RWPE2 (cell line): ENCODE results near the gene ADAM10.

Experiments used
- ATAC-seq: fragments of 200-7000 bp; cut with Tn5 transposase; 3 replicates; pipeline ENCODE4 v1.9.1; 2021; ENCODE audit warnings: low read depth
- DNase-seq: peaks from one replicate; pipeline ENCODE4 v3.0.0-alpha.2; 2020; ENCODE audit warnings: low spot score
- H3K27ac ChIP-seq: fragments of 450-650 bp; 2 replicates; pipeline ENCODE4 v1.5.1; 2017; ENCODE audit warnings: mild to moderate bottlenecking; ENCODE audit not compliant: poor library complexity, severe bottlenecking
- H3K27me3 ChIP-seq: fragments of 250-450 bp; sonication (Bioruptor Pico); 2 replicates; pipeline ENCODE4 v1.5.1; 2021; ENCODE audit warnings: mild to moderate bottlenecking, moderate library complexity; ENCODE audit not compliant: insufficient read depth, poor library complexity, severe bottlenecking
- H3K36me3 ChIP-seq: fragments of 250-450 bp; sonication (Bioruptor Pico); 2 replicates; pipeline ENCODE4 v1.5.1; 2020; ENCODE audit warnings: low read depth, mild to moderate bottlenecking, moderate library complexity
- H3K4me1 ChIP-seq: fragments of 250-450 bp; sonication (Bioruptor Pico); 2 replicates; pipeline ENCODE4 v1.5.1; 2021; ENCODE audit warnings: mild to moderate bottlenecking, moderate library complexity; ENCODE audit not compliant: insufficient read depth, poor library complexity, severe bottlenecking
- H3K4me3 ChIP-seq: fragments of 250-450 bp; sonication (Bioruptor Pico); 2 replicates; pipeline ENCODE4 v1.5.1; 2021; ENCODE audit warnings: mild to moderate bottlenecking, moderate library complexity; ENCODE audit not compliant: severe bottlenecking
- H3K9me3 ChIP-seq: fragments of 250-450 bp; sonication (Bioruptor Pico); 2 replicates; pipeline ENCODE4 v1.5.1; 2021; ENCODE audit warnings: mild to moderate bottlenecking, moderate library complexity; ENCODE audit not compliant: severe bottlenecking
- TF ChIP-seq, protein P1 (sequence below): fragments of 450-650 bp; IDR thresholded peaks from one replicate; pipeline ENCODE4 v1.5.1; 2017; ENCODE audit warnings: mild to moderate bottlenecking, moderate library complexity; ENCODE audit not compliant: poor library complexity, severe bottlenecking

ADAM10 gene

DNA sequence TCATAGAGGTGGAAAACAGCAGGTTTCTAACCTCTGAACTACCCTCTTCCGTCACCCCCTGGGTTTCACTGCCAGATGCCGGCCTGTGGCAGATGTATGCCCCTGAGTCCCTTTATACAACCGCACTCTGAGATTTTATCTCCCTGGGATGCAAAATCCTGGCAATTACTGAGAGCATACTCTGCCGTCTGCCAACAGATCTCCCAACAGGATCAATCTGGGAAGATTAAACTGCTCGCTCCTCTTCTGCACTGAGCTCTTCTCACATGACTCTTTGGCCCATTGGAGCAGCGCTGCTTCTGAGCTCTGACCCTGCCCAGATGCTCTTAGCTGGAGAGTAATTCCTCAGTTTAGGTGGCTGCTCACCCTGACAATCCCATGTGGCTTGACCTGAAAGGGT, 184.5 kb downstream of the ADAM10 start:
- Histone ChIP-seq H3K27ac (no peak overlapping the region), H3K4me1 (no peaks in the 10 kb centered on the region), H3K36me3 (no peaks in the 10 kb centered on the region), H3K27me3 (no peaks in the 10 kb centered on the region), H3K4me3 (no peak overlapping the region), H3K9me3 (no peaks in the 10 kb centered on the region)
- TF ChIP-seq, protein P1, sequence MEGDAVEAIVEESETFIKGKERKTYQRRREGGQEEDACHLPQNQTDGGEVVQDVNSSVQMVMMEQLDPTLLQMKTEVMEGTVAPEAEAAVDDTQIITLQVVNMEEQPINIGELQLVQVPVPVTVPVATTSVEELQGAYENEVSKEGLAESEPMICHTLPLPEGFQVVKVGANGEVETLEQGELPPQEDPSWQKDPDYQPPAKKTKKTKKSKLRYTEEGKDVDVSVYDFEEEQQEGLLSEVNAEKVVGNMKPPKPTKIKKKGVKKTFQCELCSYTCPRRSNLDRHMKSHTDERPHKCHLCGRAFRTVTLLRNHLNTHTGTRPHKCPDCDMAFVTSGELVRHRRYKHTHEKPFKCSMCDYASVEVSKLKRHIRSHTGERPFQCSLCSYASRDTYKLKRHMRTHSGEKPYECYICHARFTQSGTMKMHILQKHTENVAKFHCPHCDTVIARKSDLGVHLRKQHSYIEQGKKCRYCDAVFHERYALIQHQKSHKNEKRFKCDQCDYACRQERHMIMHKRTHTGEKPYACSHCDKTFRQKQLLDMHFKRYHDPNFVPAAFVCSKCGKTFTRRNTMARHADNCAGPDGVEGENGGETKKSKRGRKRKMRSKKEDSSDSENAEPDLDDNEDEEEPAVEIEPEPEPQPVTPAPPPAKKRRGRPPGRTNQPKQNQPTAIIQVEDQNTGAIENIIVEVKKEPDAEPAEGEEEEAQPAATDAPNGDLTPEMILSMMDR, result no peak
- DNase-seq (no peak), ATAC-seq (no peak)

DNA sequence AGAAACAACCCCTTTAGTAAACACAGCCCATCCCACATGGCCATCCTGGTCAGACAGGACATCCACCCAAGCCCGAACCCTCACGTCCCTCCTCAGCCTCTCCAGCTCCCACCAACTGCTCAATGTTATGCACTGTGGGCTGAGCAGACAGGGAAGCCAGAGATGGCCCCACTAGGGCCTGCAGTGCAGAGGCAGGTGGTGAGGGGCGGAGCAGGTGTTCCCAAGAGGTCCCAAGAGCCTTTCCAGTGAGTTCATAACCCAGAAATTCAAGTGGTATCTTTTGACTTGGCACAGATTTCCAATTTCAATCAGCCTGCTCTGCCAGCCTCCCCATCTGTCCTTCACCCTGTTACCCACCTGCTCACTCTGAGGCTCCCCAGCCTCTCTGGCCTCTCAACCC, 187.4 kb downstream of the ADAM10 start:
- DNase-seq (no peak), ATAC-seq (no peak)
- Histone ChIP-seq H3K9me3 (no peaks in the 10 kb centered on the region), H3K27ac (no peak overlapping the region), H3K36me3 (no peaks in the 10 kb centered on the region), H3K4me3 (no peak overlapping the region), H3K27me3 (no peaks in the 10 kb centered on the region), H3K4me1 (no peaks in the 10 kb centered on the region)
- TF ChIP-seq, protein P1, result no peak

DNA sequence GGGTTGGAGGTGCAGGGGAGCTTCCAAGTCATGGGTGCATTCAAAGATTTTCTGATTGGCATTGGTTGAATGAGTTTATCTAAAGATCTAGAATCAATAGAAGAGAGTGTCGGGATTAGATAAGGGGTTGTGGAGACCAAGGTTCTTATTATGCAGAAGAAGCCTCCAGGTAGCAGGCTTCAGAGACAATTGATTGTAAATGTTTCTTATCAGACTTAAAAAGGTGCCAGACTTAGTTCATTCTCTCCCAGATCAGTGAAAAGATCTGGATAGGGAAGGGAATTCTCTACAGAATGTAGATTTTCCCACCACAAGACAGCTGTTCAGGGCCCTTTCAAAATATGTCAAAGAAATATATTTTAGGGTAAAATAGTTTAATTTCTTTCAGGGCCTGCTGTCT, 188.2 kb downstream of the ADAM10 start:
- TF ChIP-seq, protein P1, result no peak
- no peaks in the 10 kb centered on the region for H3K27me3 ChIP-seq
- H3K4me3 ChIP-seq, result no peak overlapping the region
- H3K36me3 ChIP-seq, result no peaks in the 10 kb centered on the region
- ATAC-seq (no peak), DNase-seq (no peak)
- no peaks in the 10 kb centered on the region for H3K4me1 ChIP-seq
- H3K27ac ChIP-seq, result no peak overlapping the region
- H3K9me3 ChIP-seq, result no peaks in the 10 kb centered on the region

DNA sequence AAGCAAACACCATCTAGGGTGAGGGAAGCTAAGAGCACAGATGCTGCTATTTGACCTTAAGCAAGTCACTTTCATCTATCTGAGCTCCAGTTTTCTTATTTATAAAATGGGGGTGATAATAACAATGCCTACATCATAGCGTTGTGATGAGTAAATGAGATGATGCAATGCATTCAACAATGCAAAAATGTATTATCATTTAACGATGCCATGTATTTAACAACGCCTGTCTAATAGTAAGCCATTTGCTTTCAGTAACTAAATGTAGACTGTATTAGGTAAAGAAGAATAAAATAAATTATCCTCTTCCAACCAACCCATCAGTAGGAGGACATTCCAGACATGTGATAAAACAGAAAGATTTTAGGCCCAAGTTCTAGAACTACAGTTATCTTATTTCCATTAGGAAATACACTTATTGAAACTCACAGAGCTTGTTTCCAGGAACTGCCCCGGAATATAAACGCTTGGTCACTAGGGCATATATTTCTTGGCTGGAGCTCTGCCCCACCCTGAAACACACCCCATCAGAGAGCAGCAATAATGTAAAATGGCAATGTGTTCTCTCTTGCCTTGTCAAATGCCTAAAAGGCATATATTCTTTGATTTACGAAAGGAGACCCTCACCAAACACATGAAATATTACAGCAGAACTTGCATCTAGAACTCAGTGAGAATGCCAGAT, 189.5 kb downstream of the ADAM10 start:
- DNase-seq, result no peak
- TF ChIP-seq, protein P1, result no peak
- H3K36me3 ChIP-seq, result no peaks in the 10 kb centered on the region
- no peaks in the 10 kb centered on the region for H3K9me3 ChIP-seq
- H3K4me1 ChIP-seq, result no peaks in the 10 kb centered on the region
- no peak overlapping the region for H3K4me3 ChIP-seq
- no peaks in the 10 kb centered on the region for H3K27me3 ChIP-seq
- ATAC-seq, result no peak
- H3K27ac ChIP-seq, result no peak overlapping the region

DNA sequence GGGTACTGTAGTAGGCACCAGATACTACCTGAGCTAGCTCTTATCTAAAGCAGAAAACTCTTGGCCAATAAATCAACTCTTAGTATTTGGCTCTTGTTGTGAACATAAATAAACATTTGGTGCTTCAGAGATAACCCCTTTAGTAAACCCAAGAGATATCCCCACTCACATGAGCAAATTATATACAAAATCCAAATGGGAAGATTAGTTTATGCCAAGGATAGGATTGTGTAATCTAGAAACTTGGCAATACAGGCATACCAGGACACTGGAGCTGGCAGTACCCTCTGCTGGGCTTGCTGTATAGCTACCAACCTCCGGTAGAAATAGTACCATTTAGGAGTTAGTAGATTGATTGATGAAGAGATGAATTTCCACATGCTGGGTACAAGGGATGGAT, 190.7 kb downstream of the ADAM10 start:
- Histone ChIP-seq H3K36me3 (no peaks in the 10 kb centered on the region), H3K4me3 (no peak overlapping the region), H3K27ac (no peak overlapping the region), H3K4me1 (no peaks in the 10 kb centered on the region), H3K27me3 (no peaks in the 10 kb centered on the region), H3K9me3 (no peaks in the 10 kb centered on the region)
- no peak for DNase-seq
- TF ChIP-seq, protein P1, result no peak
- ATAC-seq, result no peak
